HS-27A (cell line): ENCODE measurements around the gene RPRD1A.
"Not testable (repeated sequence)": the region's sequence is repeated elsewhere in the genome, so short reads cannot be mapped to it uniquely, and the experiment has no call there.

Experiments
- DNase-seq: peaks from one replicate; pipeline ENCODE4 v3.0.0-alpha.2; 2012; ENCODE audit warnings: low read depth, missing footprints

Gene RPRD1A

DNA sequence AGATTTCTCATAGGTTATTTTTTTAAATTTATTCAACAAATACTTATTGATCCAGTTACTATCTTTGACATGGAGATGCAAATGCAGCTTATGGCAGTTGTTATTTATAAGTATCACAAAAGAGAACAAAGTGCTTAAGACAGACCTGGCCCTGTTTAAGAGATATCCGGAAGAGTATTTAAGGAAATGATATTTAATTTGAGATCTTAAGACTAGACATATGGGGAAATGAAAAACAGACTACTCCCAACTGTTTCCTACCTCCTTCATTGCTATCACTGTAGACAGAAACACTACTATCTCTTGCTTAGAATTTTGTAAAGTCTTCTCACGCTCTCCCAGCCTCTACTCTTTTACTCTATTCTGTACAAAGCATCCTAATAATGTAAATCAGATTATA is 36.0 kb downstream of the RPRD1A start:
- DNase-seq = no peak

GRCh38 chr18:36028859-36029258 is 38.5 kb downstream of the RPRD1A start:
- DNase-seq = no peak

GRCh38 chr18:36025025-36025424 is 42.3 kb downstream of the RPRD1A start:
- DNase-seq = no peak

GRCh38 chr18:36024241-36024640 is 43.1 kb downstream of the RPRD1A start:
- DNase-seq = not testable (repeated sequence)

GRCh38 chr18:36023336-36023735 is 44.0 kb downstream of the RPRD1A start:
- no peak for DNase-seq

DNA sequence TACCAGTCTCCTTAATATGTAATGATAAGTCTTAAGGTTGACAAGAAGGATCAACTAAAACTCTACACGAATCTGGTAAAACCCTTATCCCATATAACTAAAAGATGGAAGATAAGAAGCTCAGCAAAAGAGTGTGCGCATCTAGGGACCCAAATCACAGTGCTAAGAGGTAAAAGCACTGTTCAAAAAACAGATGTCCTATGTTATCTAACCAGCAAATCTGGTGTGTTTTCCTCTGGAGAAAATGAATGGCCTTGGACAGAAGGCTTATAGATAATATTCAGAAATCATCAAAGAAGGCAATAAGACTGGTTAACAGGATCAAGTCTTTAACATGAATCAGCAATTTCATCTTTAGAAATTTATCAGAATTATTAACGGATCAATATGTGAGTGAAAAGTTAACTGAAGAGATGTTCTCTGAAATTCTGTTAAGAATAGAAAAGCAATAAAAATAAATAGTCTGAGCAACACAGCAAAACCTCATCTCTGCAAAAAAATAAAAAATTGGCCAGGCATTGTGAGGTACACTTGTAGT is 47.1 kb downstream of the RPRD1A start:
- no peak for DNase-seq

- no peak for DNase-seq
These were observed 50.1 kb downstream of the RPRD1A start for GRCh38 chr18:36017232-36017631.

DNA sequence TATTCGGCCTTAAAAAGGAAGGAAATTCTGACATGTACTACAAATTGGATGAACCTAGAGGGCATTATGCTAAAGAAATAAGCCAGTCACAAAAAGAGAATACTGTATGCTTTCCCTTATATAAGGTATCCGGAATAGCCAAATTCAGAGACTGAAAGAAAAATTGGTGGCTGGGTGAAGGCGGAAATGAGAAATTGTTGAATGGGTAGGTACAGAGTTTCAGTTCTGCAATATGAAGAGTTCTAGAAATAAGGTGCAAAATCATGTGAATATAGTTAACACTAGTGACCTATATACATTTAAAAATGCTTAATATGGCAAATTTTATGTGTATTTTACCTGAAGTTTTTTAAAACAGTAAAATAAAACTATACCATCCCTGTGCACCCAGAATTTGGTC is 51.7 kb downstream of the RPRD1A start:
- no peak for DNase-seq

GRCh38 chr18:36012891-36013290 is 54.5 kb downstream of the RPRD1A start:
- no peak for DNase-seq

- no peak for DNase-seq
These were observed 58.1 kb downstream of the RPRD1A start for GRCh38 chr18:36009214-36009613.

GRCh38 chr18:36006997-36007396 is 60.4 kb downstream of the RPRD1A start:
- no peak for DNase-seq

DNA sequence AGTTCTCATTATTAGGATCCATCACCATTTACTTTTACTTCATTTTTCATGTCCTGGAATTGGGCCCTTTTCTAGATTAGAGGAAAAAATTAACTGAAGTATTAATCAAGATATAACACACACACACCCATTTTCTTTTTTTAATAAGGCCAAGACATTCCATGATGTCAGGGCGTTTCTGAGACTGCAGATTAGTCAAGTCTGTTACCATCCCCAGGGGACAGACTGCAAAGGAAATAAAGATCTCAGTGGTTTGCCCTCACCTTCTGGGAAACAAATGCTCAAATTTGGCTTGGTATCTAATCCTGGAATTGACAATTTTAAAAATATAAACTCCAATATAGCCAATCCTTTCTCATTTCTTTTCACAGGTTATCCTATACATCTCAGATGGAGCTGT is 67.4 kb downstream of the RPRD1A start:
- no peak for DNase-seq

- no peak for DNase-seq
These were observed 68.4 kb downstream of the RPRD1A start for GRCh38 chr18:35998967-35999366.

DNA sequence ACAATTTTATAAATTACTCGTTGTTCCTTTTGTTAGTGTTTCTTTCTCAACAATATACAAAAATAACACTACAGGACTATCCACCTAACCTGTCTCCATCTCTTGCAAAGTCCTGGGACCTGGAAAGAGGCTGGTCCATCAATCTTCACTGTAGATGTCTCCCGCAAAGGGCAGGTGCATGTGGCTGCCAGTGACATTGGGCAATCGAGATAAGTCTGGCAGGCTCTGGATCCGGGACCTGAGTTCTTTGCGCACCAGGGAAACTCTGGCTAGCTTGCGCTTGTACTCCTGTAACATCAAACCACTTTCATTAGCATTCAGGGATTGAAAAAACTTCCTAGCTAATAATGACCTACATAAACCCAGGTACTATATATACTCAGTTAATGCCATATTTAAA is 74.3 kb downstream of the RPRD1A start:
- no peak for DNase-seq

DNA sequence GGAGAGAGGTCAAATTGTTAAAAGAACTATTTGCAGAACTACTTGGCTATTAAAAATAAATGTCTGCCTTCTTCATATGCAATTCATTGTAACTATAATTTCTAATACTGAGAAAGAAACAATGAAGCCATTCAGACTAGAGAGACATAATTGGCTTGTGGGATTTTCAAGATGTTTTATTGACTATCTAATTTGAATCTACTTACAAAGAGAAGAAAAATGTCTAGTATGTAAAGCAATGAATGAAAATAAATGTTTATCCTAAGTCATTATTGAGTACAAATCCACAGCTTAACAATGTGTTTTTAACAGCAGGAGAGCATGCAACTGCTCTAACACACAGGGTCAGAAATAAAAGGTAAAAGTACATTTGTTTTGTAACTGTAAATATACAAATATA is 75.7 kb downstream of the RPRD1A start:
- DNase-seq = no peak

- no peak for DNase-seq
These were observed 83.5 kb downstream of the RPRD1A start for GRCh38 chr18:35983818-35984217.

DNA sequence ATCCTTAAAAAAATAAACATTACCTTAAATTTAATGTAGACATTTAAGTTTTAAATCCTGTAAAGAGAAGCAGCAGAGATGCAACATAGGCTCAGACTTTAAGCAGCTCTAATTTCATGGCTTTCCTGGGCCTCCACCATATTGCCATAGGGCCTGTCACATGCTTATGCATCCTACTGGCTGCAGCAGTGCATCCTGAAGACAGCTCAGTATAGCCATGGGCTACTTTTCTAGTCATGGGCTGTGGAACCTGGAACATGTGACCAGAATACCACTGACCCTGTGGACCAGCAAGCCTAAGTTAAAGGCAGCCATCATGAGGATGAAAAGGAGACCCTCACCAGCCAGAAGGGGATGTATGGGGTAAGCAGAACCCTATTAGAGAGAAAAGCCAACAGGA is 84.2 kb downstream of the RPRD1A start:
- DNase-seq = no peak

- no peak for DNase-seq
These were observed 84.8 kb downstream of the RPRD1A start for GRCh38 chr18:35982409-35983114.

- DNase-seq = no peak
These were observed 88.2 kb downstream of the RPRD1A start for GRCh38 chr18:35979112-35979511.

DNA sequence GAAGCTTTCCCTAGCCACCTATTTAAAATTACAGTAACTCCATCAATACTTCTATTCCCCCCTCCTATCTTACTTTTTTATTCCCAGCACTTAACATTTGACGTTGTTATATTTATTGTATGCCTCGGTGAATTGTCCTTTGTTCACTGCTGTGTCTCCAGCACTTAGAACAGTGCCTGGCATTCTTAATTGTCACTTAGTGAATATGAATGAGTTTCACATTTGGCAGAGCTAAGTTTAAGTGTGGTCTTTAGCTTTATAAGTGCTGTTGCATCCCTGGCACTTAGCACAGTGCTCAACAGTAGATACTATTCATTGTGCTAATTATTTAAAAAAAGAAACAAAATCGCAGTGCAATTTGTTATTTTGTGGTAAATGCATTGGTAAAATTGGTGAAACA is 93.2 kb downstream of the RPRD1A start:
- DNase-seq = no peak

DNA sequence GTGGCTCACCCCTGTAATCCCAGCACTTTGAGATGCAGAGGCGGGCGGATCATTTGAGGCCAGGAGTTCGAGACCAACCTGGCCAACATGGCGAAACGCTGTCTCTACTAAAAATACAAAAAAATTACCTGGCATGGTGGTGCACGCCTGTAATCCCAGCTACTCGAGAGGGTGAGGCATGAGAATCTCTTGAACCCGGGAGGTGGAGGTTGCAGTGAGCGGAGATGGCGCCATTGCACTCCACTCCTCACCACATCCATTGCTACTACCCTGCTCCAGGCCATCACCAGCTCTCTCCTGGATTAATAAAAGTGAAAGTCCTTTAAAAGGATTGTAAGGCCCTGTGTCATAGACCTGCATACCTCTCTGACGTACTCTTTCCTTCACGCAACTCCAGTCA is 93.7 kb downstream of the RPRD1A start:
- DNase-seq = no peak

DNA sequence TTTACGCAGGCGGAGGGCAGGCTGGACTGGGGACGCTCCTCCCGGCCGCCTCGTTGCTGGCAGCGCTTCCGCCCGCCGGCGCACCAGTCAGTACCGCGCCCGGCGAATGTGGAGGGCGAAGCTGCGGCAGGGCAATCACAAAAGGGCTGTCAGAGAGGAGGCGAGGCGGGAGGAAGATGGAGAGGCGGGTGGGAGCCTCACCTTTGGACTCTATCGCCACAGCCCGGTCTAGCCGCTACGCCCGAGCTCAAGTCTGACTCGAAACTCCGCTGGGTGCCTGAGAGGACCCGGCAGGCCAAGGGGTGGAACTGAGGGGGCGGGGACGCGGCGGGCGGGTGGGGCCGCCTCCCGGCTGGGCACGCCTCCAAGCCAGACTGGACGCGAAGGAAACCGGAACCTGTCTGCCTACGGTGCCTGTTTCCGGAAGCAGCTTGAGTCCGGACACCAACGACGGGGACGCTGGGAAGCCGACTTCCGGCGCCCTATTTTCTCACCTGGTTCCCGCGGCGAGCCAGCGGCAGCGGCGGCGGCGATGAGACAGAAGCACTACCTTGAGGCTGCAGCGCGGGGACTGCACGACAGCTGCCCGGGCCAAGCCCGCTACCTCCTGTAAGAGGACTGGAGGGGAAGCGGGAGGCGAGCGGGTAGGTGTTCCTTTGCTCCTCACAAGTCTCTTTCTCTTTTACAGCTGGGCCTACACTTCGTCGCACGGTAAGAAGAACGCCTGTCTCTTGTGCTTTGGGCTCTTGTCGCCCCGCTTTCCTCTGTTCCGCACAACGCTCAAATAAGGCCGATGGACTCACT is 95.0 kb downstream of the RPRD1A start, which contains the start of gene RMP24:
Gene RMP24, plus strand, starts transcription at position 483 of the 804 bp plus-strand sequence.
- DNase-seq = peak; percentile 82

DNA sequence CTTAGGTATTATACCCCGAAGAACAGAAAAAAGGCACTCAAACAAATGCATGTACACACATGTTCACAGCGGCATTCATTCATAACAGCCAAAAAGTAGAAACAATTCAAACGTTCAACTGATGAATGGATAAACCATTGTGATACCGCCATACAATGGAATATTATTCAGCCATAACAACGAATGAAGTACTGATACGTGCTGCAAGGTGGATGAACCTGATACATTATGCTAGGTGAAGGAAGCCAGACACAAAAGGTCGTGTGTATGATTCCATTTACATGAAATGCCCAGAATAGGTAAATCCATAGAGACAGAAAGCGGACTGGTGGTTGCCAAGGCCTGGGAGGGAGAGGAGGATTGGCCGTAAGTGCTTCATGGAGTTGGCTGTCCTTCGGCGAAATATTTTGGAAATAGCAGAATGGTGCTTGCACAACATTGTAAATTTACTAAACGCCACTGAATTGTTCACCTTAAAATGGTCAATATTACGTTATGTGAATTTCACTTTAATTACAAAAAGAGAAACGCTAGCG is 95.6 kb downstream of the RPRD1A start:
- DNase-seq = no peak
